Tracheal epithelial cell (primary cell): ENCODE results near the gene NSL1. TPM values are rescaled to one million over a fixed set of nuclear protein-coding genes. Genes with fewer than 3 reads are reported as not detected.

Experiments
- total RNA-seq: library from RNA; depleted of rRNA; stranded (reverse); fragments of >200 nt; gene quantifications from 2 replicates; pipeline ENCODE4 v1.2.1, GENCODE V29; 2014

The NSL1 gene, protein sequence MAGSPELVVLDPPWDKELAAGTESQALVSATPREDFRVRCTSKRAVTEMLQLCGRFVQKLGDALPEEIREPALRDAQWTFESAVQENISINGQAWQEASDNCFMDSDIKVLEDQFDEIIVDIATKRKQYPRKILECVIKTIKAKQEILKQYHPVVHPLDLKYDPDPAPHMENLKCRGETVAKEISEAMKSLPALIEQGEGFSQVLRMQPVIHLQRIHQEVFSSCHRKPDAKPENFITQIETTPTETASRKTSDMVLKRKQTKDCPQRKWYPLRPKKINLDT
- 19.0 and 27.5 TPM in 2 replicates for total RNA-seq

GRCh38 chr1:212791676-212792395, at the start of gene NSL1, which contains the start of gene TATDN3:
Gene NSL1, minus strand, starts transcription at chr1:212791777. Its CDS starts 14 bp downstream, at chr1:212791763.
Gene TATDN3, plus strand, starts transcription at chr1:212791894. Its CDS starts 28 bp downstream, at chr1:212791922.

GRCh38 chr1:212699625-212700222, 91.9 kb downstream of the NSL1 start, which contains the start of gene BATF3:
Gene BATF3, minus strand, starts transcription at chr1:212699840. Its CDS starts 78 bp downstream, at chr1:212699762.

Other genes starting within 250 kb of the NSL1 start
- gene ATF3, start 183.0 kb downstream of the NSL1 start, total RNA-seq, result 7.0 and 21.2 TPM in 2 replicates
- 0.21 and 0.96 TPM in 2 replicates for gene BATF3, start 91.9 kb downstream of the NSL1 start, total RNA-seq
- gene TATDN3, start 117 bp upstream of the NSL1 start, total RNA-seq, result 8.0 and 19.4 TPM in 2 replicates
- not detected in 2 replicates for gene SPATA45, start 55.9 kb upstream of the NSL1 start, total RNA-seq
- gene FLVCR1, start 66.5 kb upstream of the NSL1 start, total RNA-seq, result 10.9 and 12.0 TPM in 2 replicates
- gene VASH2, start 158.8 kb upstream of the NSL1 start, total RNA-seq, result 0.24 TPM in 1 of 2 replicates, not detected in the other
- gene ANGEL2, start 224.1 kb upstream of the NSL1 start, total RNA-seq, result 22.7 and 35.0 TPM in 2 replicates